HG03159 (cell line): ENCODE results near the gene SUGP2.
"Not testable (repeated sequence)": the region's sequence is repeated elsewhere in the genome, so short reads cannot be mapped to it uniquely, and the experiment has no call there.

ENCODE experiments used
- ATAC-seq: cut with Tn5 transposase; IDR thresholded peaks from one replicate; pipeline ENCODE4 v1.9.1; 2021; ENCODE audit warnings: mild to moderate bottlenecking, moderate library complexity; ENCODE audit not compliant: unreplicated experiment

The SUGP2 gene

GRCh38 chr19:19034204-19034624 is 897 bp upstream of the SUGP2 start:
- ATAC-seq = peak; percentile 47

- peak; percentile 24 for ATAC-seq
Observed at GRCh38 chr19:19033176-19033425, 216 bp downstream of the SUGP2 start.

- ATAC-seq = peak; percentile 55
Observed at GRCh38 chr19:19032420-19033175, 719 bp downstream of the SUGP2 start.

- ATAC-seq = no peak
Observed at GRCh38 chr19:19031891-19032290, 1.4 kb downstream of the SUGP2 start.

- ATAC-seq = no peak
Observed at GRCh38 chr19:19028526-19028925, 4.8 kb downstream of the SUGP2 start.

GRCh38 chr19:19027228-19027627 is 6.1 kb downstream of the SUGP2 start:
- no peak for ATAC-seq

- no peak for ATAC-seq
Observed at GRCh38 chr19:19026299-19026971, 6.9 kb downstream of the SUGP2 start.

GRCh38 chr19:19025861-19026260 is 7.5 kb downstream of the SUGP2 start:
- ATAC-seq = no peak

- not testable (repeated sequence) for ATAC-seq
Observed at GRCh38 chr19:19023376-19023775, 9.9 kb downstream of the SUGP2 start.

- no peak for ATAC-seq
Observed at GRCh38 chr19:19022380-19022961, 10.8 kb downstream of the SUGP2 start.

GRCh38 chr19:19021115-19021514 is 12.2 kb downstream of the SUGP2 start:
- ATAC-seq = no peak

- no peak for ATAC-seq
Observed at GRCh38 chr19:19010551-19010950, 22.8 kb downstream of the SUGP2 start.

GRCh38 chr19:19009951-19010350 is 23.4 kb downstream of the SUGP2 start:
- no peak for ATAC-seq

GRCh38 chr19:19006213-19006612 is 27.1 kb downstream of the SUGP2 start:
- no peak for ATAC-seq

GRCh38 chr19:19004144-19004543 is 29.2 kb downstream of the SUGP2 start:
- ATAC-seq = no peak

GRCh38 chr19:18999896-19000620 is 33.3 kb downstream of the SUGP2 start:
- ATAC-seq = no peak

GRCh38 chr19:18999016-18999758 is 34.1 kb downstream of the SUGP2 start:
- ATAC-seq = no peak

GRCh38 chr19:18998276-18998675 is 35.0 kb downstream of the SUGP2 start:
- ATAC-seq = no peak

- ATAC-seq = no peak
Observed at GRCh38 chr19:18996796-18997394, 36.4 kb downstream of the SUGP2 start.

- no peak for ATAC-seq
Observed at GRCh38 chr19:18996351-18996750, 37.0 kb downstream of the SUGP2 start.

GRCh38 chr19:18995804-18996241 is 37.5 kb downstream of the SUGP2 start:
- ATAC-seq = no peak
